Esophagus muscularis mucosa (tissue), 3 donors: Measurements from ENCODE around the gene CAMKMT.

ENCODE experiments used
- CTCF ChIP-seq, 3 experiments: fragments of 200-600 bp in 2 of 3; fragments of 450-650 bp in 1 of 3; sonication (generic) in 2 of 3; IDR thresholded peaks; one replicate each; pipeline ENCODE4 v1.5.1; 2017 to 2019; ENCODE audit warnings: antibody characterized with exemption in 3 of 3, mild to moderate bottlenecking in 2 of 3, moderate library complexity in 1 of 3
- POLR2A ChIP-seq: fragments of 450-650 bp; IDR thresholded peaks from one replicate; pipeline ENCODE4 v1.6.1; 2017; ENCODE audit warnings: antibody characterized with exemption, moderate library complexity, mild to moderate bottlenecking, low read depth

DNA sequence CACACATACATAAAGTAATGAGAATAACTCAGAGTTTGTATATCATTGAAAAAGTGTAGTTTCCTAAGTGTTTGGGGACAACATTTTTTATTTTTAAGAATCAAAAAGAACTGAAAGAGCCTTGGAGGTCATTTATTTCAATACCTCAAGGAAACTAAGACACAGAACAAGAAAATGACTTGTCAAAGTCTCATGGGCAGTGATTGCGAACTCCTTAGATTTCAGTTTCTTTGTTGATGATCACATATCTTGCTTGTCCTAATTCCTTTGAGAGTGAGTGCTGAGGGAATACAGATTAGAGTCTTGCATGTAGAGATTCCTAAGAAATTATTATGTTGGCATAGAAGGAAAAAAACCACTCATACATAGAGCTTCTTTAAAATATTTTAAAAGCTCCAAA, 243.8 kb downstream of the CAMKMT start:
- TF ChIP-seq CTCF (IDR thresholded peaks at IDR 0.05) (no peak), POLR2A (no peak)
